ENCODE results near the gene NME8.

Gene NME8

DNA sequence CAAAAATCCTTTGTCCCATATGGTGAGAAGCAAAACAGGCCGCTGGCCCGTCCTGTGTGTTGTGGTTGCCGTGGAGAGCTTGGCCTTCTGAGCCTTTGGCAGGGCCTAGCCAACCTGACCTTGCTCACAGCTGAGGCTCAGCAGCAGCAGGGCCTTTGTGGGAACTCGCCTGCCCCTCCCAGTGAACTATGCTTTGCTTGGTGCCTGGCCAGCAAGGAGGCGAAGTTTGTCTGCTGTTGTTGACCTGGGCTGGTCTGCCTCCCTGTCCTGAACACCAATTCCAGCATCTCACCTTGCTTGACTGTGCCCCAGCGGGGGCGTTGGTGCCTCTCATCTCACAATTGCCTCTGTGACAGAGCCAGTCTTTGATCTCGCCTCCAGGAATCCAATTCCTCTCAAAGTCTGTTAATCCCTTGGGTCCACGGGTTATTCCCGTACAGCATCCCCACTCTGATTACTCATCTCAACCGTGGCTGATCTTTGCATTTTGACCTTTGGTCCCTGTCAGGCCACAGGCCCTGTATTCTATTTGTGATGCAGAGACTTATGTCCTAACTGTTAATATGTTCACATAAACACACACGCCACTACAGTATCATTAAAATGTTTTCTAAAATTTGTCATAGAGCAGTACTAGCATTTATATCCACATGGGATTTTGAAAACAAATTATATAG lies 94.7 kb downstream of the NME8 start:
- peak; percentile 86 for DNase-seq

DNA sequence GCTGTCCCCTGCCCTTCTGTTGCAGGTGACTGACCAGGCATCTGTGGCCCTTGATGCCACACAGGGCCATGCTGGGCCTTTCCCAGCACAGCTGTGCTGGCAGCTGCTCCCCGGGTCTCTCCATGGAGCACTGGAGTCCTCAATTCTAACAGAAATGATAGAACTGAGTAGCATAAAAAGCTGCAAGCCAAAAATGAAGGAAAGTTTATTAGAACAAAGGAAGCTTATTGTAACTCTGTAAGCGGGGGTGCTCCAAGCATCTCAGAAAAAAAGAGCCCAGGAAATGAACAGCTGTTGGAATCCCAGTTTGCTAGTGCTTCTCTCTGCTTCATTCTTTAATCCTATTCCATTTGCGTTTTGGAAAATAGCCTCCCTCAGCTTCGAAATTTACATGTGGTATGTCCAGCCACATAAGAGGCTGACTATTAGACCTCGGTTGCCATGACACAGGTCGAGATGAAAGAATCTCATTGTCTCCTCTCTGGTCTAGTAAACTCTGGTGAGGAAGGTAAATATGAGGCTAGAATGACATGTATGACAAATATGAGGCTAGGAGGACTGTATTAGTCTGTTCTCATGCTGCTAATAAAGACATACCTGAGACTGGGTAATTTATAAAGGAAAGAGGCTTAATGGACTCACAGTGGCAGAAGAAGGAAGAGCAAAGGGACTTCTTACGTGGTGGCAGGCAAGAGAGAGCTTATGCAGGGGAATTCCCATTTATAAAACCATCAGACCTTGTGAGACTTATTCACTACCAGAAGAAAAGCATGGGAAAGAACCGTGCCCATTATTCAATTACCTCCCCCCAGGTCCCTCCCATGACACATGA lies 95.7 kb downstream of the NME8 start:
- peak; percentile 61 for DNase-seq

DNA sequence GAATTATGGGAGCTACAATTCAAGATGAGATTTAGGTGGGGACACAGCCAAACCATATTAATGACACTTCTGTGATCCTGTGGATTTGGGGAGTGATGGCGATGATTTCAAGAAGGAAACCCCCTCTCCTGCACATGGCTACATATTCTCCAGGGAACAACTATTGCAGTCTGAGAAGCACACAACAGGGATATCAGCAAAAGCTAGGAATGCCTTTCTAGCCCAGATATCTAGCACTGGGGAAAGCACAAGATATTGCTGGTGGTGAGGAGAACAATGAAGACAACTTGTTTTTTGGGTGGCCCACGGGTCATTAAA lies 96.3 kb downstream of the NME8 start:
- DNase-seq, result no peak

DNA sequence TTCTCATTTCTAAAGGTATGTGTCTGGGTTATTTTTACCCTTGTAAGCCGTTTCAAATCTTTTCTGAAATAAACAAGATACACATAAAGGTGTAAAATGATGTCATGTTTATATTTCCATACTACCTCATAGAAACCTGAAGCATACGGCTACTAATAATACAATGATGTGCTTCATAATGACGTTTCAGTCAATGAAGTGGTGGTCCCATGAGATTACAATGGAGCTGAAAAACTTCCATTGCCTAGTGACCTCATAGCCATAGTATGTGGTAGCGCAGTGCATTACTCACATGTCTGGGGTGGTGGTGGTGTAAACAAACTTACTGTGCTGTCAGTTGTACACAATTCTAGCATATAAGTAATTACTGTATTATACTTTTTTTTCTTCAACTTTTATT lies 96.9 kb downstream of the NME8 start:
- DNase-seq, result no peak

DNA sequence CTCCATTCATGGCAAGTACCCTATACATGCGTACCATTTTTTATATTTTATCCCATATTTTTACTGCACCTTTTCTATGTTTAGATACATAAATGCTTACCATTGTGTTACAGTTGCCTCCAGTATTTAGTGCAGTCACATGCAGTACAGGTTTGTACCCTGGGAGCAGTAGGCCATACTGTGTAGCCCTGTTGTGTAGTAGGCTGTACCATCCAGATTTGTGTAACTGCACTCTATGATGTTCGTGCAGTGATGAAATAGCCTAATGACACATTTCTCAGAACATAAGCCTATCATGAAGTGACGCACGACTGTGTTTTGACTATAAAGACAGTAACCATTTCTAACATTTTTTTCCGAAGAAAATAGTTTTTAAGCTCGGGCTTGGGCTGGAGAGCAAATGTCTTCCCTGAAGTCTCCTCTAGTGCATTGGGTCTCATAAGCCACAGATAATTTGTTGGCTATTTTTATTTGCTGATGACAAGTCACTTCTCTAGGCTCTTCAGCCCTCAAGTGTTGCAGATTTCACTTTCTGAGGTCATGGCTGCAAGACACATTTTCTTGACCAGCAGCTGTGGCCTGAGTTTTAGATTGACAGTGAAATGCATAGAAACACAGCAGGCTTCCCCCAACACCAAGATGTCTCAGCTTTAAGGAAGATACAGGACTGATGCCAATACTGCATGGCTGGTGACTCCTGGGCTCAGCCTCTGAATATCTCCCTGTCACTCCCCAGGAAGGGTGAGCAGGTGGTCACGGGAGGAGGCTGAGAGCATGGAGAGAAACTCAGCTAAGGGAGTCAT lies 98.9 kb downstream of the NME8 start:
- no peak for DNase-seq

DNA sequence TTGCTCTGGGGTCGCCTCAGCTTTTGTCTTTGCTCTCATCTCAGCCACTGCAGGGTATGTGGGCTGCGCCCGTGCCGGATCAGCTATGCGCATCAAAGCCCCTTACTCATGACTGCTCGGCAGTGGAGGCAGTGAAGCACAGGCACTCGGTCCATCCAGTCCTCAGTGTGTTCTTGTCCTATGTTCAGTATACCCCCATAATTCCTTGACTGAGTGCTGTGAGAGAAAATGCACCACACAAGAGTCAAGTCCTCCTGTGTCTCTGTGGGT lies 99.5 kb downstream of the NME8 start:
- DNase-seq, result no peak
